Gastroesophageal sphincter (tissue), 3 donors: Measurements from ENCODE around the gene BTBD7.
A peak's percentile ranks its signal among the peaks of the same experiment; 100 is the strongest.

ENCODE experiments used
- POLR2AphosphoS5 ChIP-seq: sonication (generic); formaldehyde crosslinking; IDR thresholded peaks from one replicate; pipeline ENCODE4 v1.6.1; 2017; ENCODE audit warnings: antibody characterized with exemption
- TF ChIP-seq, protein P1 (sequence below), 4 experiments: fragments of 200-600 bp in 2 of 4; fragments of 450-650 bp in 2 of 4; sonication (generic) in 1 of 4; IDR thresholded peaks; one replicate each; pipeline ENCODE4 v1.5.1; 2017 to 2019; ENCODE audit warnings: antibody characterized with exemption in 4 of 4, mild to moderate bottlenecking in 2 of 4, moderate library complexity in 2 of 4

DNA sequence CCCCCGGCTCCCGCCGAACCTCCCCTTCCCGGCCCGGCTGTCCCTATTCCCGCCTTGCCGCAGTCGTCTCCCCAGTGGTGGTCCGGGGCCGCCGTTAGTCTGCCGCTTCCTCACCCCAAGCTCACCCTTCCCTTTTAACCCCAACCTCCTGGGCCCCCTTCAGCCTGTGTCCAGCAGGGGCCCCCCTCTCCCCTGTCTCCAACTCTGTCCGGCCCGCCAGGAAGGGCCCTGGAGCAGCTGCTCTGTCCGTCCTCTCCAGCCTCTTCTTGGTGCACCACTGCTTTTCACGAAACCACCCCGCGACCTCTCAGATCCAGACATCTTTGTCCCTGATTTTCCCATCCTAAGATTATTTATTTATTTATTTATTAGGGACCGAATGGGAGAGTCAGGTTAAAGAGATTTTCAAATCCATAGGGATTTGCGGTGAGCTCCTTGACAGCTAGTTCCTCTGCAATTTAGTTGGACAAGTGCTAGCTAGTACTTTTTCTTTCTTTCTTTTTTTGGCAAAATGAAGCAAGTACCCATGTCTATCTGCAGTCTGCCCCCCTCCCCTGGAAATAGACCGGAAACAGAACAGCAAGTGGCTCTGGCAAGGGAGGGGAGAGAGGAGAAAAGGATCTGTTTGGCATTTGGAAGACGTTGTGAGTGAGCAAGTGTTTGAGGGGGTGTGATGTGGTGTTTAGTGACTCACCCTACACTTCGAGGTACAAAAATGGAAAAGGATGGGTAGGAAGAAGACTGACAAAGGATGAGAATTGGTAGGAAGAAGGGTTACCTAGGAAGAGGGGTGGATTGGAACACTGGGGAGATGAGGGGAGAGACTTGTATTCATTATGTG lies 125.1 kb downstream of the BTBD7 start:
- TF ChIP-seq, protein P1, sequence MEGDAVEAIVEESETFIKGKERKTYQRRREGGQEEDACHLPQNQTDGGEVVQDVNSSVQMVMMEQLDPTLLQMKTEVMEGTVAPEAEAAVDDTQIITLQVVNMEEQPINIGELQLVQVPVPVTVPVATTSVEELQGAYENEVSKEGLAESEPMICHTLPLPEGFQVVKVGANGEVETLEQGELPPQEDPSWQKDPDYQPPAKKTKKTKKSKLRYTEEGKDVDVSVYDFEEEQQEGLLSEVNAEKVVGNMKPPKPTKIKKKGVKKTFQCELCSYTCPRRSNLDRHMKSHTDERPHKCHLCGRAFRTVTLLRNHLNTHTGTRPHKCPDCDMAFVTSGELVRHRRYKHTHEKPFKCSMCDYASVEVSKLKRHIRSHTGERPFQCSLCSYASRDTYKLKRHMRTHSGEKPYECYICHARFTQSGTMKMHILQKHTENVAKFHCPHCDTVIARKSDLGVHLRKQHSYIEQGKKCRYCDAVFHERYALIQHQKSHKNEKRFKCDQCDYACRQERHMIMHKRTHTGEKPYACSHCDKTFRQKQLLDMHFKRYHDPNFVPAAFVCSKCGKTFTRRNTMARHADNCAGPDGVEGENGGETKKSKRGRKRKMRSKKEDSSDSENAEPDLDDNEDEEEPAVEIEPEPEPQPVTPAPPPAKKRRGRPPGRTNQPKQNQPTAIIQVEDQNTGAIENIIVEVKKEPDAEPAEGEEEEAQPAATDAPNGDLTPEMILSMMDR (IDR thresholded peaks at IDR 0.05): peak in 2 of 4 experiments; percentile 21 to 55
- TF ChIP-seq POLR2AphosphoS5: peak; percentile 34
